ENCODE data around the gene NIBAN1. TPM values are rescaled to one million over a fixed set of nuclear protein-coding genes. Genes with fewer than 3 reads are reported as not detected.
"Not testable (repeated sequence)": the region's sequence is repeated elsewhere in the genome, so short reads cannot be mapped to it uniquely, and the experiment has no call there.

Gene NIBAN1
- total RNA-seq, 1 donor: 17.7 TPM

DNA sequence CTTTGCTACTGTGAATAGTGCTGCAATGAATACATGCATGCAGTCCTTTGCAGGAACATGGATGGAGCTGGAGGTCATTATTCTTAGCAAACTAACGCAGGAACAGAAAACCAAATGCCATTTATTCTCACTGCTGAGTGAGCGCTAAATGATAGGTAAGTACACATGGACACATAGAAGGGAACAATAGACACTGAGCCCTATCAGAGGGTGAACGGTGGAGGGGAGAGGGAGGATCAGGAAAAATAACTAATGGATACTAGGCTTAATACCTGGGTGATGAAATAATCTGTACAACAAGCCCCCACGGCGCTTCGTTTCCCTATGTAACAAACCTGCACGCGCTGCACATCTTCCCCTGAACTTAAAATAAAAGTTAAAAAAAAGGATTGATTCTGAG lies 8.9 kb downstream of the NIBAN1 start:
- no peak overlapping the region for H3K4me3 ChIP-seq (ENCODE audit: low read depth, low read length)
- no peak for DNase-seq (ENCODE audit: low read depth)
- TF ChIP-seq, protein P1, sequence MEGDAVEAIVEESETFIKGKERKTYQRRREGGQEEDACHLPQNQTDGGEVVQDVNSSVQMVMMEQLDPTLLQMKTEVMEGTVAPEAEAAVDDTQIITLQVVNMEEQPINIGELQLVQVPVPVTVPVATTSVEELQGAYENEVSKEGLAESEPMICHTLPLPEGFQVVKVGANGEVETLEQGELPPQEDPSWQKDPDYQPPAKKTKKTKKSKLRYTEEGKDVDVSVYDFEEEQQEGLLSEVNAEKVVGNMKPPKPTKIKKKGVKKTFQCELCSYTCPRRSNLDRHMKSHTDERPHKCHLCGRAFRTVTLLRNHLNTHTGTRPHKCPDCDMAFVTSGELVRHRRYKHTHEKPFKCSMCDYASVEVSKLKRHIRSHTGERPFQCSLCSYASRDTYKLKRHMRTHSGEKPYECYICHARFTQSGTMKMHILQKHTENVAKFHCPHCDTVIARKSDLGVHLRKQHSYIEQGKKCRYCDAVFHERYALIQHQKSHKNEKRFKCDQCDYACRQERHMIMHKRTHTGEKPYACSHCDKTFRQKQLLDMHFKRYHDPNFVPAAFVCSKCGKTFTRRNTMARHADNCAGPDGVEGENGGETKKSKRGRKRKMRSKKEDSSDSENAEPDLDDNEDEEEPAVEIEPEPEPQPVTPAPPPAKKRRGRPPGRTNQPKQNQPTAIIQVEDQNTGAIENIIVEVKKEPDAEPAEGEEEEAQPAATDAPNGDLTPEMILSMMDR (IDR thresholded peaks at IDR 0.05; ENCODE audit: insufficient read depth, low read depth, low read length): no peak

GRCh38 chr1:184959626-184960025 lies 14.7 kb downstream of the NIBAN1 start:
- no peak for DNase-seq (ENCODE audit: low read depth)
- TF ChIP-seq, protein P1 (IDR thresholded peaks at IDR 0.05; ENCODE audit: insufficient read depth, low read depth, low read length): no peak
- H3K4me3 ChIP-seq (ENCODE audit: low read depth, low read length): no peak overlapping the region

GRCh38 chr1:184958554-184959353 lies 15.6 kb downstream of the NIBAN1 start:
- H3K4me3 ChIP-seq (ENCODE audit: low read depth, low read length): no peak overlapping the region
- TF ChIP-seq, protein P1 (IDR thresholded peaks at IDR 0.05; ENCODE audit: insufficient read depth, low read depth, low read length): no peak
- DNase-seq (ENCODE audit: low read depth): no peak

DNA sequence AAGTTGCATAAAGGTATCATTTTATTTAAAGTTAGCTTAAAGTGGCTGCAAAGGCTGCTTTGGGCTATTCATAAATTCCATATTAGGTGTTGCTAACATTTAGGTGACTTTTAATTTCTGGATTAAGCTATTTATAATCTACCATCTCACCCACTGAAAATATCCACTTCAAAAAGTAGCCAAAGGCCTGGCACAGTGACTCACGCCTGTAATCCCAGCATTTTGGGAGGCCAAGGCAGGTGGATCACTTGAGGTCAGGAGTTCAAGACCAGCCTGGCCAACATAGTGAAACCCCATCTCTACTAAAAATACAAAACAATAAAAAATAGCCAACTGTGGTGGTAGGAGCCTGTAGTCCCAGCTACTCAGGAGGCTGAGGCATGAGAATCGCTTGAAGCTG lies 16.4 kb downstream of the NIBAN1 start:
- not testable (repeated sequence) for DNase-seq (ENCODE audit: low read depth); H3K4me3 ChIP-seq (ENCODE audit: low read depth, low read length)

DNA sequence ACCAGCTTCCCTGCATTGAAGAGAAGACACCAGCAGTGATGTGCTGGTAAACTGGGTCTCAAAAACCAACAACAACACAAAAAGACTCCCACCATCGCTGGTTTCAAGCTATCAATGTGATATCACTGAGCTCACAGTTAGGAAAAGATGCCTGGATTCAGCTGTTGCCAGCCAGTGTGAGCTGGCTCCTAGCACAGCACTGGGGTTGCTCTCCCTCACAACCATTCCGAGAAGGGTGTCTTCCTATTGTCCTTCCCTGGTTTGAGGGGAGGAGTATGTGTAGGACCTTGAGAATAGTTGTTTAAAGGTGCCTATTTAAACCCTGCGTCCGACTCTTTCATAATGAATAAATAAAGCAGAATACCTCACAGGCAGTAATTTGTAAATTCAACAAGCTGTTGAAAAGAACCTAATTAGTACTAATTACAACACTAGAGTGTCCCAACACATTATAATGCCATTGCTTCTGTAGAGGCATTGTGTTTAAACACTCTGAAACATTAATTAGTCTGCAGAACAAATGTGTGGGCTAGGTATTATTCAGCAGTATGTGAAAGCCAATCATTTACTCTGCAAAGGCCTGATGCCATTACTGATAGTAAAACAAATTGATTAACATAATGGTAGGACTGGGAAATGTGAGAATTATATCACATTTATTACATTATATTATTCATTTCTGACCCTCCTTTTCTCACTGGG lies 17.2 kb downstream of the NIBAN1 start:
- no peak for DNase-seq (ENCODE audit: low read depth)
- H3K4me3 ChIP-seq (ENCODE audit: low read depth, low read length): no peak overlapping the region
- TF ChIP-seq, protein P1 (IDR thresholded peaks at IDR 0.05; ENCODE audit: insufficient read depth, low read depth, low read length): no peak

- peak; percentile 66 for DNase-seq (ENCODE audit: low read depth)
- TF ChIP-seq, protein P1 (IDR thresholded peaks at IDR 0.05; ENCODE audit: insufficient read depth, low read depth, low read length): no peak
- no peak overlapping the region for H3K4me3 ChIP-seq (ENCODE audit: low read depth, low read length)
Measured at GRCh38 chr1:184954232-184954995, 19.9 kb downstream of the NIBAN1 start.

Data from fibroblast of villous mesenchyme (primary cell).